Large intestine (tissue), 3 donors: Measurements from ENCODE around the gene MANF. TPM values are rescaled to one million over a fixed set of nuclear protein-coding genes. Genes with fewer than 3 reads are reported as not detected.

Experiments
- DNase-seq, 2 donors: peaks; one replicate each; pipeline versions ENCODE4 v3.0.0 to v3.0.0-alpha.2; 2013
- H3K27ac ChIP-seq: one replicate; pipeline ENCODE4 v1.5.1; 2013; ENCODE audit warnings: low read length
- H3K27me3 ChIP-seq: 2 replicates; pipeline ENCODE4 v1.6.1; 2013; ENCODE audit warnings: low read length; ENCODE audit not compliant: control insufficient read depth, insufficient read depth
- H3K36me3 ChIP-seq: 2 replicates; pipeline ENCODE4 v1.6.1; 2013; ENCODE audit warnings: low read length; ENCODE audit not compliant: control insufficient read depth, insufficient read depth
- H3K4me1 ChIP-seq: one replicate; pipeline ENCODE4 v1.6.1; 2013; ENCODE audit warnings: low read length; ENCODE audit not compliant: control insufficient read depth, insufficient read depth
- H3K4me3 ChIP-seq: one replicate; pipeline ENCODE4 v1.5.1; 2013; ENCODE audit warnings: low read length
- H3K9me3 ChIP-seq: one replicate; pipeline ENCODE4 v1.6.1; 2013; ENCODE audit warnings: mild to moderate bottlenecking, low read depth, low read length, moderate library complexity; ENCODE audit not compliant: control insufficient read depth
- WGBS: methylation state at CpG from one replicate; pipeline ENCODE4 v1.1.5; 2013; ENCODE audit warnings: low lambda C conversion rate; ENCODE audit not compliant: insufficient coverage; 5-methylcytosine and 5-hydroxymethylcytosine counted together
- polyA plus RNA-seq: library from polyadenylated mRNA; unstranded; fragments of 120-200 nt; gene quantifications from one replicate; pipeline ENCODE4 v1.2.1, GENCODE V29; 2013

The MANF gene
- polyA plus RNA-seq, 1 donor, result 87.7 TPM

GRCh38 chr3:51429138-51429537 lies 44.0 kb downstream of the MANF start:
- no peak for DNase-seq
- H3K27ac ChIP-seq, result no peak overlapping the region
- no peaks in the 10 kb centered on the region for H3K9me3 ChIP-seq
- WGBS, result 90% methylated on average over 2 of the region's 3 CpGs
- H3K36me3 ChIP-seq, result peaks cover 34% of the 10 kb centered on the region
- H3K4me1 ChIP-seq, result no peaks in the 10 kb centered on the region
- H3K4me3 ChIP-seq, result no peak overlapping the region
- no peaks in the 10 kb centered on the region for H3K27me3 ChIP-seq

DNA sequence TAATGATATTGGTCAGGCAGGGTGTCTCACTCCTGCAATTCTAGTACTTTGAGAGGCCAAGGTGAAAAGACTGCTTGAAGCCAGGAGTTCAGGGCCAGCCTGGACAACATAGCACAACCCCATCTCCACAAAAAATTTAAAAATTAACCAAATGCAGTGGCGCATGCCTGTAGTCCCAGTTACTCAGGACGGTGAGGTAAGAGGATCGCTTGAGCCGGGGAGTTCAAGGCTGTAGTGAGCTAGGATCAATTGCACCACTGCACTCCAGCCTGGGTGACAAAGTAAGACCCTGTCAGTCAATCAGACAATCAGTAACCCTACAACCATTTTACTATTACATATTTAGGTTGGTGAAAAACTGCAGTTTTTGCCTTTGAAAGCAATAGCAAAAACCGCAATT lies 49.0 kb downstream of the MANF start:
- no peaks in the 10 kb centered on the region for H3K27me3 ChIP-seq
- no peaks in the 10 kb centered on the region for H3K4me1 ChIP-seq
- WGBS, result 95% methylated on average over 2 of the region's 5 CpGs
- peaks cover 26% of the 10 kb centered on the region for H3K36me3 ChIP-seq
- no peak overlapping the region for H3K27ac ChIP-seq
- DNase-seq, result no peak
- H3K9me3 ChIP-seq, result no peaks in the 10 kb centered on the region
- H3K4me3 ChIP-seq, result no peak overlapping the region

- H3K27me3 ChIP-seq, result no peaks in the 10 kb centered on the region
- DNase-seq, result peak; percentile 31 to 44
Observed at GRCh38 chr3:51434746-51435327, 49.7 kb downstream of the MANF start.

DNA sequence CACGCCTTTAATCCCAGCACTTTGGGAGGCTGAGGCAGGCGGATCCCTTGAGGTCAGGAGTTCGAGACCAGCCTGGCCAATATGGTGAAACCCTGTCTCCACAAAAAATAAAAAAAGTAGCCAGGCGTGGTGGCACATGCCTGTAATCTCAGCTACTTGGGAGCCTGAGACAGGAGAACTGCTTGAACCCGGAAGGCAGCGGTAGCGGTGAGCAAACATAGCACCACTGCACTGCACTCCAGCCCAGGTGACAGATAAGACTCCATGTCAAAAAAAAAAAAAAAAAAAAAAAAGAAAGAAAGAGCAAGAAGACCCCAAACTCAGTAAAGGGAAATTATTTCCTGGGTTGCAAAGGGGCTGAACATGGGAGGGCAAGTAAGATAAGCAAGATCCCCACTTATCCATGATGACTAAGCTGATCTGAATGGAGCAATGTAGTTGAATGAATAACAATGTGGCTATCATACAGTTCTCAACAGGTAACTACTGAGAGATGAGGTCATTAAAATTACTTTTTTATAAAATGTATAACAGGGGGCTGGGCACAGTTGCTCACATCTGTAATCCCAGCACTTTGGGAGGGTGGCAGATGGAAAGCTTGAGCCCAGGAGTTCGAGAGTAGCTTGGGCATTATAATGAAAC lies 52.0 kb downstream of the MANF start:
- H3K4me3 ChIP-seq, result no peak overlapping the region
- WGBS, result no CpG with 5 or more reads among the region's 8 CpGs
- no peaks in the 10 kb centered on the region for H3K4me1 ChIP-seq
- no peaks in the 10 kb centered on the region for H3K9me3 ChIP-seq
- no peaks in the 10 kb centered on the region for H3K27me3 ChIP-seq
- no peak for DNase-seq
- peaks cover 31% of the 10 kb centered on the region for H3K36me3 ChIP-seq
- no peak overlapping the region for H3K27ac ChIP-seq

More at GRCh38 chr3:51434746-51435327, 49.7 kb downstream of the MANF start:
- no peaks in the 10 kb centered on the region for H3K4me1 ChIP-seq
- H3K9me3 ChIP-seq, result no peaks in the 10 kb centered on the region
- no peak overlapping the region for H3K27ac ChIP-seq
- peaks cover 26% of the 10 kb centered on the region for H3K36me3 ChIP-seq
- H3K4me3 ChIP-seq, result no peak overlapping the region

Other genes with a start within 250 kb of the MANF start
- 23.5 TPM for gene RBM15B, start 6.0 kb downstream of the MANF start, polyA plus RNA-seq
- gene DCAF1, start 114.7 kb downstream of the MANF start, polyA plus RNA-seq, result 19.6 TPM
- 9.7 TPM for gene RAD54L2, start 153.4 kb downstream of the MANF start, polyA plus RNA-seq